Activated naive CD4-positive, alpha-beta T cell treated with anti-CD3 and anti-CD28 coated beads for 36 hours (primary cell): Measurements from ENCODE around the gene RAC3. TPM values are rescaled to one million over a fixed set of nuclear protein-coding genes. Genes with fewer than 3 reads are reported as not detected.

Source experiments
- CTCF ChIA-PET: fragments of 350-600 bp; sonication (Branson Sonifier 250); formaldehyde crosslinking; loops from one replicate; lab custom pipeline; 2021; ENCODE audit warnings: antibody characterized with exemption; lab: Charles Lee
- DNase-seq: peaks from one replicate; pipeline ENCODE4 v3.0.0-alpha.2; 2020
- H3K27ac Mint-ChIP-seq: one replicate; pipeline ENCODE4 v1.8.0; 2021; ENCODE audit warnings: mild to moderate bottlenecking, mixed read lengths
- H3K27me3 Mint-ChIP-seq: one replicate; pipeline ENCODE4 v1.8.0; 2021; ENCODE audit warnings: low read depth, mixed read lengths
- H3K36me3 Mint-ChIP-seq: one replicate; pipeline ENCODE4 v1.8.0; 2021; ENCODE audit warnings: low read depth, mixed read lengths
- H3K4me1 Mint-ChIP-seq: one replicate; pipeline ENCODE4 v1.8.0; 2021; ENCODE audit warnings: low read depth, mixed read lengths
- H3K4me3 Mint-ChIP-seq: one replicate; pipeline ENCODE4 v1.8.0; 2021; ENCODE audit warnings: mild to moderate bottlenecking, moderate library complexity, mixed read lengths
- H3K9me3 Mint-ChIP-seq: one replicate; pipeline ENCODE4 v1.8.0; 2021; ENCODE audit warnings: mixed read lengths
- intact Hi-C: fragments of 100-400 bp; cut with micrococcal nuclease; formaldehyde crosslinking; loops from one replicate; pipeline ENCODE4 v1.15.1; 2023
- total RNA-seq, 2 experiments: library from RNA; stranded (reverse); gene quantifications; one replicate each; pipeline ENCODE4 v1.2.3, GENCODE V29; 2021

RAC3 gene
- 1 to 10 TPM; 4.5 to 4.8 TPM for total RNA-seq

DNA sequence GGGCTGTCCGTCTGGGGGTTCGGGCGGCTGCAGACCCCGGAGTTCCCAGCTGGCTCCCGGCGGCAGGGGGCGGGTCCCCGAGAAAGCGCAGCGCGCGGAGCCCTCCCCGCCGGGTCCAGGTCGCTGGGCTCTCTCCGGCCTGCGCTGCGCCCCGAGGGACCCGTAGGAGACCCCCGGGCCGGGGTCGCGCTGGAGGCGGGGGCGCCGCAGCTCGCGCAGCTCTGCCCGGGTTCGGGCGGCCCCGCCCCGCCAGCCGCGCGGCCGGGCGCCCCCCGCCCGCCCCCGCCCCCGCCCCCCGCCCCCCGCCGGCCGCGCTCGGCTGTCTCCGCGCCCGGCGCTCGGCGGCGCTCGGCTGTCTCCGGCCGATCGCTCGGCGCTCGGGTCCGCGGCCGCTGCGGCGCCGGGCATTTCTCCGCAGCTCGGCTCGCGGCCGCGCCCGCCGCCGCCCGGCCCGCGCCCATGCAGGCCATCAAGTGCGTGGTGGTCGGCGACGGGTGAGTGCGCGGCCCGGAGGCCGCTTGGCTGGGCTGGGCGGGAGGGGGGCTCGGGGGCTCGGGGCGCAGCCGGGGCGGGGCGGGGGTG lies at the start of gene RAC3:
TSS of gene RAC3 (plus strand) at position 376 of the 582 bp plus-strand sequence. CDS start at position 460, 84 bp downstream.
- DNase-seq = no peak
- Mint-ChIP-seq H3K36me3 (peaks cover 8% of the 10 kb centered on the region), H3K4me1 (peaks cover 13% of the 10 kb centered on the region), H3K9me3 (no peaks in the 10 kb centered on the region), H3K27me3 (no peaks in the 10 kb centered on the region), H3K4me3 (peak within 1 kb of the TSS; percentile 76), H3K27ac (no peak within 1 kb of the TSS)
- CTCF ChIA-PET = interaction anchor here (0.9 to 2.5 kb wide), 4 partner anchors 9 to 121 kb away, joined by 3 to 16 read pairs (median 5); partner anchors contain the start of gene NOTUM
- intact Hi-C loops = loop anchor here (10.0 kb wide), 1 partner anchor 323 kb away; the partner anchor contains the start of gene TEX19

DNA sequence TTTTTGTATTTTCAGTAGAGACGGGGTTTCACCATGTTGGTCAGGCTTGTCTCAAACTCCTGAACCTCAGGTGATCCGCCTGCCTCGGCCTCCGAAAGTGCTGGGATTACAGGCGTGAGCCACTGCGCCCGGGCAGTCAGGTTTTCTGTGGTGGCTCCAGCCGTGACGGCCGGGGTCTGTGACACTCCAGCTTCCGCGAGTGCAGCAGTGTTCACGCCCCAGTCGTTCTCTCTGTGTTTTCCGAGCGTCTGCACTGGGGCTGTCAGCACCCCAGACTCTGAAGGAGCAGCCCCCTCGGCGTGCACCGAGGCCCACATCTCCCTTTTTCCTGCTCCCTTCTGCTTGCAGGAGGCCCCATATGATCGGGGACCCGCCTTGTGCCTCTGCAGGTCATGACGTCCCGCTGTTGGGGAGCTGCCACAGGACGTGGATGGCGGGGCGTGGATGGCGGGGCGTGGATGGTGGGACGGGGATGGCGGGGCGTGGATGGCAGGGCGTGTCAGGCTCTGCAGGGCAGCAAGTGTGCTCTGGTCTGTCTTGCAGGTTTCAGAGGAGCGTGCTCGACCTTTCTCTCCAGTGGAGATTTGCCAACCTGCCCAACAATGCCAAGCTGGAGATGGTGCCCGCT lies 48.4 kb upstream of the RAC3 start:
- Mint-ChIP-seq H3K27me3 (no peaks in the 10 kb centered on the region), H3K4me3 (no peak overlapping the region), H3K36me3 (peaks cover 10% of the 10 kb centered on the region), H3K9me3 (no peaks in the 10 kb centered on the region), H3K4me1 (peaks cover 30% of the 10 kb centered on the region), H3K27ac (no peak overlapping the region)
- no peak for DNase-seq
- CTCF ChIA-PET = interaction anchor here (0.8 kb wide), 1 partner anchor 15 kb away, joined by 4 read pairs; no protein-coding TSS in a partner anchor
- intact Hi-C loops = no loop called here

DNA sequence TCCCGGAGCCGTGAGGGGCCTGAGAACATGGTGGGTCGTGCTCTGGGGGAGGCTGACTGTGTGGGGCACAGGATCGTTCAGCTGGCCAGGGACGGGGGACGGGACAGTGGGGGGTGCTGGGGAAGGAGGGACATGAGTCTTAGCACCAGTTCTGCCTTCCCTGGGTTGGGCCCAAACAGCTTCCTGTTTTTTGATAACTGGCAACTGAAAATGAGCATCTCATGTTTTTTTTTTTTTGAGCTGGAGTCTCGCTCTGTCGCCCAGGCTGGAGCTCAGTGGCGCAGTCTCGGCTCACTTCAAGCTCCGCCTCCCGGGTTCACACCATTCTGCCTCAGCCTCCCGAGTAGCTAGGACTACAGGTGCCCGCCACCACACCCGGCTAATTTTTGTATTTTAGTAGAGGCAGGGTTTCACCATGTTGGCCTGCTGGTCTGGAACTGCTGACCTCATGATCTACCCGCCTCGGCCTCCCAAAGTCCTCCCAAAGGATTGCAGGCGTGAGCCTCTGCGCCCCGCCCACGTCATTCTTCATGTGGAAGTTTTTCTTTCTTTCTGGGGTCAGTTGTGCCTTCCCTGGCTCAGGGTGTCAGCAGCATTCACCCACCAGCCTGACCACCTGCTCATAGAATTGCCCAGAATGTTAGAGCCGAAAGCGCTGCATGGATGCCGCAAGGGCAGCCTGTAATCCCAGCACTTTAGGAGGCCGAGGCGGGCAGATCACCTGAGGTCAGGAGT lies 47.7 kb upstream of the RAC3 start:
- intact Hi-C loops = no loop called here
- Mint-ChIP-seq H3K36me3 (peaks cover 10% of the 10 kb centered on the region), H3K27me3 (no peaks in the 10 kb centered on the region), H3K9me3 (no peaks in the 10 kb centered on the region), H3K4me3 (no peak overlapping the region), H3K4me1 (peaks cover 25% of the 10 kb centered on the region), H3K27ac (no peak overlapping the region)
- no peak for DNase-seq
- CTCF ChIA-PET = interaction anchor here (0.8 kb wide), 1 partner anchor 16 kb away, joined by 4 read pairs; no protein-coding TSS in a partner anchor

DNA sequence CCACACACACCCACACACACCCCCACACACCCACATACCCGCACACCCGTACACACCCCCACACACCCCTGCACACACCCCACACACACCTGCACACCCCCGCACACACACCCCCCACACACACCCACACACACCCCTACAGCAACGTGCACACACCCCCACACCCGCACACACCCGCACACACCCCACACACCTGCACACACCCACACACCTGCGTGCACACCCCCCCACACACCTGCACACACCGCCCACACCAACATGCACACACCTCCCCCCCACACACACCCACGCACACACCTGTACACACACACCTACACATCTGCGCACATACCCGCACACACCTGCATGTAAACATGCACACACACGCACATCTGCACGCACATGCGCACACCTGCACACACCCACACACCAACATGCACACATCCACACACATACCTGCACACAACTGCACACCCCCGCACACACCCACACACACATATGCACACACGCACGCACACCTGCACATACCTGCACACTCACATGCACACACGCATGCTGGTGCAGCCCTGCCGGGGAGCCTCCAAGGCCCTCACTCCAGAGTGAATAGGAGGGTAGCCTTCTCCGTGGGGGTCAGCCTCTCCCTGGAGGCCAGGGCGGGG lies 46.6 kb upstream of the RAC3 start:
- Mint-ChIP-seq H3K27me3 (no peaks in the 10 kb centered on the region), H3K36me3 (peaks cover 10% of the 10 kb centered on the region), H3K4me1 (peaks cover 14% of the 10 kb centered on the region), H3K9me3 (no peaks in the 10 kb centered on the region), H3K27ac (no peak overlapping the region), H3K4me3 (no peak overlapping the region)
- DNase-seq = no peak
- CTCF ChIA-PET = no interaction called here
- intact Hi-C loops = no loop called here

DNA sequence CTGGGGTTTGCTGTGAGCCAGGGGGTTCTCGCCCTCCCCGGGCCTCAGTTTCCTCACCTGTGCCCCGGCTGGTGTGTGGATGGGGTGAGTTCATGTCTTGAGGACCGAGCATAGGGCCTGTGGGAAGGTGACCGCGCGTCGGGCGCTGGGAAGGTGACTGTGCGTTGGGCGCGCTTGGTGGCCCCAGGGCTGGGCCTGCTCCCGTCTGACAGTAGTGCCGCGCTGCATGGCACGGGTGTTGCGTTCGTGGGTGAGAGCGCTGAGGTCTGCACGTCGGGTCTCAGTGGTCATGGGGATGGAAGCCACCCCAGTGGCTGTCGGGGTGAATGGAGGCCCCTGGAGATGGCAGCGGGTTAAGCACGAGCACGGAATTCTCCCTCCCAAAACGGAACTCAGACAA lies 44.9 kb upstream of the RAC3 start:
- Mint-ChIP-seq H3K9me3 (no peaks in the 10 kb centered on the region), H3K27ac (no peak overlapping the region), H3K36me3 (peaks cover 8% of the 10 kb centered on the region), H3K27me3 (no peaks in the 10 kb centered on the region), H3K4me1 (peaks cover 9% of the 10 kb centered on the region), H3K4me3 (no peak overlapping the region)
- CTCF ChIA-PET = no interaction called here
- intact Hi-C loops = no loop called here
- DNase-seq = no peak

DNA sequence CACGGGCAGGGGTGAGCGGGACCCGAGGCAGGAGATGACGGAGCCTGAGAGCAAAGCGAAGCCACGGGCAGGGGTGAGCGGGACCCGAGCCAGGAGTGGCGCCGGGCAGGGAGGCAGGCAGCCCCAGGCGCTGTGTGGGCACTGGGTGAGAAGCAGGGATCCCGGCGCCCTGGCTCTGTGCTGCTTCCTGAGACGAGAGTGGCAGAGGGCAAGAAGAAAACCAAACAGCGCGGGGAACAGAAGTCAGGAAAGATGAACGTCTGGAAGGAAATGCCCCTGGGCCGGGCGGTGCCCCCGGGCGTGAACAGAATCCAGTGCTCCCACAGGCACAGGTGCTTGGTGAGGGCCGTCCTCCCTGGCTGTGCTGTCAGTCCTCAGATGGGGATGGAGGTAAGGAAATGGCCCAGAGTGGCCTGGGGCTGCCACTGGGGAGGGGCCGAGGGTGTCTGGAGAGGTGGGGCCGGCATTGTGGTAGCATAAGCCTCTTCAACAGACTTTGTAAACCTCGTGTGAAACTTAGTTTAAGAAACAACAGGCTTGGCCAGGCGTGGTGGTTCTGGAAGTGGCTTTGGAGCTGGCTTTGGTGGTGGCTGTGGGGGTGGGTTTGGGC lies 44.2 kb upstream of the RAC3 start:
- DNase-seq = no peak
- H3K4me3 Mint-ChIP-seq = no peak overlapping the region
- no peaks in the 10 kb centered on the region for H3K9me3 Mint-ChIP-seq
- intact Hi-C loops = no loop called here
- CTCF ChIA-PET = no interaction called here
- no peaks in the 10 kb centered on the region for H3K27me3 Mint-ChIP-seq
- peaks cover 9% of the 10 kb centered on the region for H3K4me1 Mint-ChIP-seq
- H3K36me3 Mint-ChIP-seq = peaks cover 8% of the 10 kb centered on the region
- H3K27ac Mint-ChIP-seq = no peak overlapping the region

DNA sequence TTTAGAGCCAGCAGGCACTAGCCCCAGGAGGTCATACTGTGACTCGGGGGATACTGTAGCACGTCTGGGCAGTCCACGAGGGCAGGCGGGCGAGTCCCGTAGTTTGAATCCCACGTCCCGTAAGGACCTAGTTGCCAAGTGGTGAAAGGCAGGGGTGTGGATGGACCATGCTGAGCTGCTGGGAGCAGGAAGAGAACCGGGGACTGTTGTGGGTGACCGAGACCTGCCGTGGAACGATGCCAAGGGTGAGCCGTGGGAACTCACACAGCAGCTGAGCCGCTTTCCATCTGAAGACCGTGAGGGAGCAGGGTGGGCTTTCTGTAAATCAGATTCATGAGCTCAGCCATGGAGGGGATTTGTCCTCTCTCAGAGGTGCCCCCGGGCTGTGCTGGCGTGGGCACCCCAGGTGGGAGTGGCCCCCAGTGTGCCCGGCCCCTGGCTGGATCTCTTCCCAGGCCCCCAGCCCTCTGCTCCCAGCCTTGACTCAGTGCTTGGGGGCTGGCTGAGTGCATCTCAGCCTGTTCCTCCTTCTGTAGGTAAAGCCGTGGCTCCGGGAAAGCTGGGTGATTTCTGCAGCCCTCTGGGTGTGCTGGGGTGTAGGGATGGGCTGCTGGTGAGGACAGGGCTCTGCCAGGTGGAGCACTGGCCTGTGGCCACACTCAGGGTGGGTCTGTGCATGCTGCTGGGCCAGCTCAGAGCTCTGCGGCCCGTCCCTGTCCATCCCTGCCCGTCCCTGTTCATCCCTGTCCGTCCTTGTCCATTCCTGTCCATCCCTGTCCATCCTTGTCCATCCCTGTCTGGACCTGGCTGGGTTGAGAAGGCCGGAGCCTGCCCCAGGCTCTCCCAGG lies 40.4 kb upstream of the RAC3 start:
- Mint-ChIP-seq H3K27me3 (no peaks in the 10 kb centered on the region), H3K27ac (no peak overlapping the region), H3K4me3 (no peak overlapping the region), H3K4me1 (peaks cover 4% of the 10 kb centered on the region), H3K9me3 (no peaks in the 10 kb centered on the region), H3K36me3 (no peaks in the 10 kb centered on the region)
- intact Hi-C loops = no loop called here
- no peak for DNase-seq
- CTCF ChIA-PET = interaction anchor here (0.6 kb wide), 1 partner anchor 36 kb away, joined by 5 read pairs; no protein-coding TSS in a partner anchor

DNA sequence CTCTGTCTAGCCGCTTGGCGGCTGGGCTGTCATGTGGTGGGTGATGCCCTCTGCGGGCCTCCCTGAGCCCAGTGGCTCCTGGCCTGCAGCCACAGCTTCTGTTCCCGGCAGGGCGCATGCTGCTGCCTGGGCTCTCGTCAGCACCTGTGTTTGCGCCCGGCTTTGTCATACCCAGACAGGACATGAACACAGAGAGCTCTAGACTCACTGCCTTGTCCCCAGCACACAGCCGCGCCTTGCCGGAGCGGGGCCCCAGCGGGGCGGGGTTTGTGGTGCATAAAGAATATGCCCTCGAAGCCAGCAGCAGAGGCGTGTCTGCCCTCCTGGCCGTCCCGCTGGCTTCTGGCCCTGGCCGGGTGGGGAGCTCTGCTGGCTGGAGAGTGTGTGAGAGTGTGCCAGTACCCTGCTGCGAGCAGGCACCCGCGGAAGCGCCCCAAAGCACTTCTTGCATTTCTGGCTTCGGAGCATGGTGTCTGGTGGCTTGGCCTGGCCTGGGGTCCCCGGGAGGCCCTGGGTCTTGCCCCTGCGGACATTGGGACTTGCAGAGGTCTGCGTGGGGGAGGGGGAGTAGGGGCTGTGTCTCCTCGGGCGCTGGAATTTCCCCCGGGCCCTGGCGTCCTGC lies 39.7 kb upstream of the RAC3 start:
- Mint-ChIP-seq H3K27me3 (no peaks in the 10 kb centered on the region), H3K4me1 (peaks cover 4% of the 10 kb centered on the region), H3K36me3 (no peaks in the 10 kb centered on the region), H3K9me3 (no peaks in the 10 kb centered on the region), H3K27ac (no peak overlapping the region), H3K4me3 (no peak overlapping the region)
- intact Hi-C loops = no loop called here
- CTCF ChIA-PET = interaction anchor here (0.9 kb wide), 1 partner anchor 31 kb away, joined by 3 read pairs; the partner anchor contains the start of gene NOTUM
- DNase-seq = no peak

DNA sequence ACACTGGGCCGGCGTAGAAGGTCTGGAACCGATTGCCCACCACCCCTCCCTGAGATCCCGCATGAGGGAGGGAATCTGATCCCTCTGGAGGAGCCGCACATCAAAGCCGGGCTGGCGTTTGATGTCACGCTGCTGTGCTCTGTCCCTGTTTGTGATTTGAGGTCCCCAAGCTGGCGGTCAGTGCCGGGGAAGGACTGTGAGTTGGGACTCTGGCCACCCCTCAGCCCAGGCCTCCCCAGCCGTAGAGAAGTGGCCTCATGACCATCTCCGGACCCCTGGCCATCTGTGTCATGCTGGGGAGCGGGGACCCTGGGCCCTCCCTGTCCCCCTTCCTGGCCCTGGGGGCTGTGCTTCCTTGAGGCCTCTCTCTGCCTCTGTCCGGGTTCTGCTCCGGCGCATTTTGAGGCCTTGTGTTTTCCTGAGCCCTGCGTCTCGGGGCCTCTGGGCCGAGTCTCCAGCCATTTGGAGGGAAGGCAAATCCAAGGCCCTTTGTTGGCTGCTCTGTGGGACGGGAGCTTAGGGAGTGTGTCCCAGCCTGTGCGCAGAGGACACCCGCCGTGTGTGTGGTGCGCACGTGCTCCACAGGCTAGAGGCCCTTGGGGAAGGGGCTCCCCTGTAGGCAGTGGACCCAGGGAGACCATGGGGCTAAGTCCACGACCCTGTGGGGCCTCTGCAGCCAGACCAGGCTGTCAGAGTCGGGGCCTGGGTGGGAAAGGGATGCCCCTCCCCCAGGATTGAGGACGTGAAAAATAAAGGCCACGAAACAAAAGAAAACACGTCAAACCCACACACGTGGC lies 39.0 kb upstream of the RAC3 start:
- H3K4me3 Mint-ChIP-seq = no peak overlapping the region
- no peaks in the 10 kb centered on the region for H3K27me3 Mint-ChIP-seq
- no peak overlapping the region for H3K27ac Mint-ChIP-seq
- intact Hi-C loops = no loop called here
- CTCF ChIA-PET = interaction anchor here (0.9 kb wide), 1 partner anchor 32 kb away, joined by 3 read pairs; the partner anchor contains the start of gene NOTUM
- DNase-seq = no peak
- no peaks in the 10 kb centered on the region for H3K36me3 Mint-ChIP-seq
- H3K9me3 Mint-ChIP-seq = no peaks in the 10 kb centered on the region
- peaks cover 4% of the 10 kb centered on the region for H3K4me1 Mint-ChIP-seq

DNA sequence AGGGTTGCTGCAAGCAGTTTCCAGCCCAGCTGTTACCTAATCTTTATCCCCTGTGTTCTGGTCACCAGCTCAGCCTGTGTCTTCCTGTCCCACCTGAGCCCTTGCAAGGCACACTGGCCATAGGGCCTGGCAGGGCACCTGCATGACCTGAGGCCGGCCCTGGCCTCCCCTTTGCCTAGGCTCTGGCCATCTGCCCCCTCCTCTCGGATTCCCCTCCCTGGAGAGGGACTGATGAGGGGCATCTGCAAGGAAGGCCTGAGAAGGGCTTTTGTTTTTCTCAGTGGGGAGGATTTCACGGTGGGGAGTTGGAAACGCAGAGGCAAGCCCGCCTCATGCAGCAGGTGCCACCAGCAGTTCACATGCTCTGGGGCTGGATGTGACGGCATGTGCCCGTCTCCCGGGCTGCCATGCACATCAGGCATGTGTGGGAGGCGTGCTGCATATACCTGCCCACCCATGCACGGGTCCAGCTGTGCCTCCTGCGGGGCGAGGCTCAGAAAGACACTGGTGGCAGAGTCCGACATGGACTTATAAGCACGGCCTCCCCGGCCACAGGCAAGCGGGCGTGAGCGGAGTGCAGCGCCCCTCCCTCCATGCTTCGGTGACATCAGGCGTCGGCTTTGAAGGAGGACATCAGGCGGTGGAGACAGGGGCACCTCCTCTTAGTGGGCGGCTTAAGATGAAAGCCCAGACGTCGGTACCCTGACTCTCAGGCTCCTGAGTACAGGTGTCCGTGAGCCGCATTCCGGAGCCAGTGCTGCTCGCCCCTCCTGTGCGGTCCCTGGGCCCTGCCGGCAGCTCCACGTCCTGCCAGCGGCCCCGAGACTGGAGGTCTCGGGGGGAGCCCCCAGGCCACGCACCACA lies 37.5 kb upstream of the RAC3 start:
- intact Hi-C loops = no loop called here
- H3K4me3 Mint-ChIP-seq = no peak overlapping the region
- no peak for DNase-seq
- H3K36me3 Mint-ChIP-seq = no peaks in the 10 kb centered on the region
- no peak overlapping the region for H3K27ac Mint-ChIP-seq
- CTCF ChIA-PET = interaction anchor here (0.6 kb wide), 1 partner anchor 41 kb away, joined by 4 read pairs; no protein-coding TSS in a partner anchor
- H3K9me3 Mint-ChIP-seq = no peaks in the 10 kb centered on the region
- peaks cover 4% of the 10 kb centered on the region for H3K4me1 Mint-ChIP-seq
- H3K27me3 Mint-ChIP-seq = no peaks in the 10 kb centered on the region
